Dedifferentiated amniotic fluid mesenchymal stem cell (primary cell): ENCODE data around the gene PAQR7.

Experiments
- DNase-seq: peaks from one replicate; pipeline ENCODE4 v3.0.0-alpha.2; 2016; ENCODE audit errors: extremely low spot score

The PAQR7 gene

DNA sequence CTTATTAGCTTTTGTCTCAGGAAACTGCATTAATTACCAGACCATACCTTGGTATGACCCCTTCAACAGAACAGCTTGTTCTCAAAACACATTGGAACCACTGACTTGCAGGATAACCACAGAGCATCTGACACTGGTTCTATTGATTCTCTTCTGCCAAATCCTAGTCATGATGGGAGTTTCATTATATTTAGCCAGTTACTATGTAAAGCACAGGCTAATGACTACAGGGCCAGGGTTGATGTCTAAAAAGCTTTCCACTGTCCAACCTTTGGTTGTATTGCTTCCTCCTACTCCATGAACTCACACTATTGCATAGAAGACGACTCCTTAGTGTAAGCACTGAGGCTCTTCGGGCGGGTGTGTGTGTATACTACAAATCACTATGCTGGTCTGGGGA, 27.0 kb upstream of the PAQR7 start:
- DNase-seq, result no peak

DNA sequence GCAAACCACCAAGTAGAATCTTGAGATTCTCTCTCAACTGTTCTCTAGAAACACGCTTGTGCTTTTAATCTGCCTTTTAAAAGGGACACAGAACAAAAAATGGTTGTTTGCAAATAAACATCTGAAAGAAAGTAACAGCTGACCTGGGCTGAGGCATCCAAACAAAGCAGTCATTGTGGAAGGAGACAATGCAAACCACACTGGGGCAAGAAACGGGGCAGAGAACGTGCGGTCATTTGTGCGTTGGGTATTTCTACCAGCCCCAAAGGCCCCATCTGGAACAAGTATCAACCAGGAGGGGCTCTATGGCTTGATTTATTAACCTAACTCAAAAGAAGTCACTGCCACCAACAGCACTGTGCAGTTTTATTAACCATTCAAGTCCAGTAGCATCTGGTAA, 24.7 kb upstream of the PAQR7 start:
- DNase-seq, result no peak

DNA sequence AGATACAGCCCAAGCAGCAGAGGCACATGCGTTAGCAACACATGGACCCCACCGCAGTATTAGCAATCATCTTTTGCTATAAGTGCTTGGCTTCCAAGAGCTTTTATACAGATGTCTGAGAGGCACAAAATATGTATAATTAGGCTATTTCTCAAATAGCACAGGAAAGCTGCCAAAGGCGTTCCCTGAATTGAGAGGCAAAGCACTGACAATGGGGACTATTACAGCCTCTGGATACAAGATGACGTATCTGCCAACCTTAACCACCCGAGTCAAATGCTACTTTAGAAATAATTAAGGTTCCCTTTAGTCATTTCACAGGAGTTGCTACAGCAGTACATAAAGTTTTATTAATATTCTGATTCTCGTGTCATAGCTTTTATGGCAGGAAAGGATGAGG, 24.3 kb upstream of the PAQR7 start:
- DNase-seq, result no peak

DNA sequence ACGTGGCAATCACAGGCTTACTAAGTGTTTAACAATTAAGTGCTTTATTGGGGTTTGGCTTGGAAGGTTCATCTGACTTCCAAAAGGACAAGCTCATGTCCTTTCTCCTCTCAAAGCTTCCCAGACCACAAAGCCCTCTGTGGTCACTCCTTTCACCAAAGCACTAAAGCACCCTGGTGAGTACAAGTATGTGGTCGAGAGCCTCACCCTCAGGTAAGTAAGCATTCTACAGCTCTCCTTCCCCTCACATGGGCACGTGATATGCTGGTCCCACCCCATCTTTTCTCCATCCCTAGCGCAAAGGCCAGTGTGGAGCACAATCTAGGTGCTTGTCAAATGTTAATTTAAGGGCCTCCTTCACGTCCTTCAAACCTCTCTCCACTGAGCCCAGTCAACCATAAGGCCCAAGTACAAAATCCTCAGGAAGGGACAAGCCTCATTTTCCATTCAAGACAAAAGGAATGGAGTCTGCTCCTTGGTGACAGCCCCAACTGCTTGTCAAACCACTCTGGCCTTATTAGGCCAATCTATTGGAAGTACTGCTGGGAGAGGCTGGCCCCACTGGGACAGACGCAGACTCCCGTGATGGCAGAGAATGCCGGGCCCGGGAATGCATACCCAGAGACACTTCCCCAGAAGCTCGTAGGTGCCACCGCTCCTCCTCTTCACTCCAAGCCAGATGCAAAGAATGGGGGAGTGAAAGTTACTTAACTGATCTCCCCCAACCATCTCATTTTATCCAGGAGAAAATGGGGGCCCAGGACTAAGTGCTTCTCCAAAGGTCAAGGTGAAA, 22.9 kb upstream of the PAQR7 start:
- DNase-seq, result no peak

DNA sequence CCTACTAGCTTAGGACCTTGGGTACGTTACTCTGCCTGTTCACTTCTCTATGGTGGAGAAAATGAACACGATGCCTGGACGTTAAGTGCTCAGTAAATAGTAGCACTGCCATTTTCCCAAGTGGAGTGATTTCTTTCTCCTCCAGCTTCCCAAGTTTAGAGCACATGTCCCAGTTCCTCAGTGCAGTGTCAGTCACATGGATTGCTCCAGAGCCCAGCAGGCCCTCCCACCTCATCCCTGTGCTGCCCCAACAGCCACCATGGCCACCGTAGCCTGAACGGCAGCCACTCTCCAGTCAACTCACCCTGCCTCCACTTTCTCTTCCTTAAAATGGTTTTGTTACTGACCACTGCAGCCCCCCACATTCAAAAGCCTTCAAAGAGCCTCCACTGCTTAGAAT, 22.2 kb upstream of the PAQR7 start:
- DNase-seq, result no peak

DNA sequence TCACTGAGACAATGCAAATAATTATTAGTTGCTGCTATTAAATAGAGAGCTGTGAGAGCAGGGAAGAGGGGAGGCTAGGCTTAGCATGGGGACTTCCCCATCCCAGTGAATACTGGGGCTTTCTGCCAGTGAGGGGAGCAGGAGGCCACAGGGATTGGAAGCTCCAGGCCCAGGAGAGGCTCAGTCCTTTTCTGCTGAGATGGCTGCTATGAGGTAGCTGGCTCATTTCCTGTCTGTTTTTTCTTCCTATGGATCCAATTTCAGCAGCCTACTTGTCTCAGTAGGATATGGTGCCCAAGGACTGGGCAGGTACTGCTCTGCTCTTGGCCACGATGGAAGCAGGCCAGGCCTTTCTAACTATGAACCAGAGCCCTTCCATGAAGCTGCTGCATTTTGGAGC, 20.8 kb upstream of the PAQR7 start:
- no peak for DNase-seq

DNA sequence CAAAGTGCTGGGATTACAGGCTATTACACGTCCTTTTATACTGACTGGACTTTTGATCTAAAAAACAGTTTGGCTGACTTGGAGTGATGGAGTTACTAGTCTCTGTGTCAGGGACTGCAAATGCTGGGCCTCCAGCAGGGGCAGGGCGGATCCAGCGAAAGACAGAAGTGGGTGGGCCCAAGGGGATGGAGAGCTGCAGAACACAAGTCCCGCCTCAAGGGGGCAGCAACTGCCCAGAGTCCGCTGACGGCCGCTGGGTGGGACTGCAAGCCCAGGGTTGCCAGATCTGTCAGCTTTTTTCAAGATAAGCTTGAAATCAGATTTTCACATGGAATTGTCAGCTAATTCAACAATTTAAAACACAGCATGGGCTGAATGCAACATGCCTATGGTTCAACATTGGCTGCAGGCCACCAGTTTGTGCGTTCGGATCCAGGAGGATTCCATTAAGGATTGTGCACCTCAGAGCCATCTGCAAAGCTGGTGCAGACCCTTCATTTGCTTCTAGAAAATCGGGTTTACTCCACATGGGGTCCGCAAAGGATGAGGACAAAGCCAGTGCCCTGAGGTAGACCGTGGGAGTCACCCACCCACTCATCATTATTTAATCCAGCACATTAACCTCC, 20.0 kb upstream of the PAQR7 start:
- DNase-seq, result peak; percentile 92

DNA sequence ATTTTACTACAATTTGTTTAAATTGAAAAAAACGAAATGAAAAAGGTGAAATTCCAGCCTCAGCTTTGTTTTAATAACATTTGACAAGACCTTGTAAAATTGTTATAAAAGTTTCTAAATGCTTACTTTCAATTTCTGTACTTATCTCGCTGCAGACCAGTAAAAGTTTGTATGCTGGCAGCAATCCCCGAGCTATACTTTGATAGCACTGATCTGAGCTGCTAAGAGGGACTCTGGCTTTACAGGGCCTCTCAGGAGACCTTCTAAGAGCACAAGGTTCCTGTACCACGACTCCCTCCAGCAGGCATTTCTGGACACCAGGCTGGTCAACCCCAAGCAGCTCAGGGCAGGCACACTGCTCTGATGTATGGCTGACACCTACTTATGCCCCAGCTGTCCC, 17.6 kb upstream of the PAQR7 start:
- no peak for DNase-seq

DNA sequence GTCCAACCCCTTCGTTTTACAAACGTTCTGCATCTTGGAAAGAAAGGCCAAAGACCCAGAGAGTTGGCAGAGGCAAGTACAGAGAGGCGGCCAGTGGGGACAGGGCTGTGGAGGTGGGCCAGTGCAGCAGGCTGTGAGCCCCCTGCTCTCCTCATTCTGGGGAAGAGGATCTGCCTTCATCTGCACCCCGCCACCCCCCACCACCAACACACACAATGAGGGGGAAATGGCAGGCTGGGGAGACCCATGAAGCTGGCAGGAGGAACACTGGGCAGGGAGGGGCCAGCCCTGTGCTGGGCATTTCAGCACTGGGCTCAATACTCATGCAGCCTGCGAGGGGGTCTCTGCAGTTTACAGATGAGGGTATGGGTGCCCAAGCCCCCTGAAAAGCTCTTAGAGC, 16.1 kb upstream of the PAQR7 start:
- DNase-seq, result no peak

DNA sequence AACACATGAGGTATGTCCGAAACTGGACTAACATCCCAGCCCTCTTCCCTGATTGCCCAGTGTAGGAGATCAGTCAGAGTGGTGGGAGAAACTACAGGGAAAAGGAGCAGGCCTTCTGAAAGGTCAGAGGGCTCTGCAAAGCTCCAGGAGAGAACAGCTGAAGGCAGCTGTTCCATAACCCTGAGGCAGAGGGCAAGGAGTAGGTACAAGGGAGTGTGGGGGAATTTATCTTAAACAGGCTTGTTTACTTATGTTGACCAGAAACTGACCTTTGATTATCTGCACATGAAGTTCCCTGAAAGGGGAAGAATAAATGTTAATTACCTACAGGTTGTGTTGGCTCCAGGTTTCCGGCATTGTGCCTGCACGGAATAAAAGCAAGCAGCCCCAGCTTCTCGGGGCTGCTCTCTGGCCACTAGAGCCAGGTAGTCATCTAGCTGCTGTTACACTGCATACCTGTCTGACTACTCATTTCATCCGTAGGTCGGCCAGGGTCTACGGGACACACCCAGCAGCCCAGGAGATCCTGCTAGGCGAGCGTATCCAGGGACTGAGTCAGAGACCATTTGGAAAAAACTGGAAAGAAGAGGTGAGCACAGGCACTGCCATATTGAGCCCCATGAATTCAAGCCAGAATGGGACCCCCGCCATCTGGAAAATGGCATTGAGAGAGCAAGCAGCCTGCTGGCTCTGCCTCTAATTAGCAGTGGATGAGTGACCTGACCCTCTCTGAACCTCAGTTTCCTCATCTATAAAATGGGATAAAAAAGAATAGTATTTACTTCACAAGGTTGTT, 14.9 kb upstream of the PAQR7 start:
- DNase-seq, result no peak

DNA sequence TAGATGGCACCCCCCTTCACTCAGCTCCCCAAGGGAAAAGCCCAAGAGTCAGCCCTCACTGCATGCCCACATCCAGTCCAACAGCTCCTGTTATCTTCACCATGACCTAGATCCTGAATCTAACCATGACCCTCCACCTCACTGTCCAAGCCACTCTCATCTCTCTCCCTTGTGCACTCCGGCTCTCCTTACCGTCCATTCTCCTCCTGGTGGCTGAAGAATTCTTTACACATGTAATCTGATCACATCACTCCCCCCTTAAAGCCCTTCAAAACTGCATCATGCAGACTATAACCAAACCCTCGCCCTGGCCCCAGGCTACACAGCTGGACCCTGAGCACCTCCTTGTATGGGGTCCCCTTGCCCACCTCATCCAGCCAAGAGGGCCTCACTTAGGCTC, 14.0 kb upstream of the PAQR7 start:
- DNase-seq, result peak; percentile 36

DNA sequence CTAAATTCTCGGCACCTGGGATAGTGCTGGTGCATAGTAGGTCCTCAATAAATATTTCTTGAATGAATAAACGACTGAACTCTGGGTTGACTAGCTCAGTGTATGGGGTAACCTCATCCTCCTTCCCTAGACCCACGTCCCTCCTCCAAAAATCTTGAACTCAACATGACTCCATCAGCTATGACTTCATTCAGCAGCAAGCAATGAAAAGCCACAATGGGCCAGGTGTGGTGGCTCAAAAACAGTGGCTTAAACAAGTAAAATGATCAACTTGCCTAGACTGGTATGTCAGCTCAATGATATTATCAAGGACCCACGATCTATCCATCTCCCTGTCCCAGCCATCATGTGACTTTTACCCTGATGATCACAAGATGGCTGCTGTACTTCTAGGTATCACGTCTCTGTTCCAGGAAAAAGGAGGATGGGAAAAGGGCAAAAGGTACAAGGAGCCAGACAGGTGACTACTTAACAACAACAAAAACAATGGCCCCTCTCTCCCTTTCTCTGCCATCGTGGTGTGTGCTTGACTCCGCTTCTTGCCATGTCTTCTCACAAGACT, 13.0 kb upstream of the PAQR7 start:
- no peak for DNase-seq

DNA sequence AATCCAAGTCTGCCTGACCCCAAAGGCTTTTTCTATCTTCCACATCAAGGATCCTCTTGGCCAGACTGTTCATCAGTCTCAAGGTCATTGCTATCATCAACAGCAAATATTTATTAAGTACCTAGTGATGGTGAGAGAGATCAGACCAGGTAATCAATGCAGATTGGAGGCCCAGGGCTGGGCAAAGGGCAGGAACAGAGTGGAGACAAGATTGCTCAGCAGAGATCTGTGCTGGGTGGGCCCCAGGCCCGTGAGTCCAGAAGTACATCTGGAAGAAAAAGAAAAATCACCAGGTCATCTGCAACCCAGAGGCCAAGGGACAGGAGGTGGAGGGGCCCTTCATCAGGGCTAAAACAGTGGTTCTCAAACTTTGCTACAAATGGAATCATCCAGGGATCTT, 10.1 kb upstream of the PAQR7 start:
- no peak for DNase-seq

DNA sequence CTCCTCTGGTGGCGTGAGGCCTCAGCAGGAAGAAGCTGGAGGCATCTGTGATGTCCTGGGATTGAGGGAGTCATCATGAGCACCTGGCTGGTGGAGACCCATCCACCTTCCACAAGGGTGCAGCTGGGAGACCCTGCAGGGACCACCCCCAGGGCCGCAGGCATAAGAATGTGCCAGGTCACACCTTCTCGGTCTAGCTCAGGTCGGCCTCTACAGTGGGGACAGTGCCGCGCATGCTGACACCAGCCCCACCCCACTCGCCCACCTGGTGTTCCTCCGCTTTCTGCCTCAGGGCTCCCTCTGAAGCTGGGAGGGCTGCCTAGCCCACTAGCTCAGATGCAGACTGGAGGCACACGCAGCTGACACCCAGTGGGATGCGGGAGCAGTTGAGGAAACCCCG, 5.8 kb upstream of the PAQR7 start:
- DNase-seq, result no peak

DNA sequence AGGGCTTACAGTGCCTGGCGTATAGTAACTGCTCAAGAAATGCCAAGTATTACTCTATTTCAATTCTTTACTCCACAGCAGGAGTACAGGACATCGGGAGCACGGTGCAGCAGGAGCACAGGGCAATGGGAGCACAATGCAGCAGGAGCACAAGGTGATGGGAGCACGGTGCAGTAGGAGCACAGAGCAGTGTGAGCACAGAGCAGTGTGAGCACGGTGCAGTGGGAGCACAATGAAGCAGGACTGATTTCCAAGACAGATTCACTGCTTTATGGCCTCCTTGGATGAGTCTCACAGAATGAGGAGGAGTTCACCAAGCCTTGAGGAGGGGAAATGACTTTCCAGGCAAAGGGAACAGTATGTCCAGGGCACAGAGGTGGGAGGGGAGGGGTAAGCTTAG, 5.0 kb upstream of the PAQR7 start:
- no peak for DNase-seq

DNA sequence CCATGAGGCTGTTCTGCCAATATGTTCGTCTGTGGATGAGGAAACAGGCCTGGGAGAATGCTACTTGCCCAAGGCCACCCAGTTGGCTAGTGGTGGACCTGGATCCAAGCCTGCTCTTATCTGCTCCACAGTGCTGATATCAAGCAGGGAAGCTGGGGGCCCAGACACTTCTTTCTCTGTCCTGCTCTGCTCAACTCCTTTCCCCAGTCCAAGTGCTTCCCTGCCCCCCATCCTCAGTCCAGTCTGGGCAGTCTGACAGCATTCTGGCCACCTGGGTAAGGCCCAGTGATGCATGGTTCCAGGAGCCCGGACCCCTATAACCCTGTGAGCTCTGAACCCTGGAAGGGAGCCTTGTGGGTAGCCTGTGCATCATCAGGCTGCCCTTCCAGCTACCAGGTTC, 4.2 kb upstream of the PAQR7 start:
- DNase-seq, result no peak

DNA sequence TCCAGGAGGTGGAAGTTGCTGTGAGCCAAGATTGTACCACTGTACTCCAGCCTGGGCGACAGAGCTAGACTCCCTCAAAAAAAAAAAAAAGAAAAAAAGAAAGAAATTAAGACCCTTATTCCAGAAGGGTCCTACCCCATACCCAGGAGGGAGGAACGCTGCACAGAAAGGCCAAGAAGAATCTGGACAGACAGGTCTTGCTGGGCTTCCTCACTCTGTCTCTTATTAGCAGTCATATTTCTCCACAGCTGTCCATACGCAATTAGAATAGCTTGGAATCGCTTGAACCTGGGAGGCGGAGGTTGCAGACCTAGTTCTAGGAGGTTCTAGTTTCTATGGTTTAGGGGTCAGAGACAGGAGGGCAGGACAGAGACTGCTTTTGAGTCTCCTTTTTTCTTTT, 3.2 kb upstream of the PAQR7 start:
- DNase-seq, result no peak

DNA sequence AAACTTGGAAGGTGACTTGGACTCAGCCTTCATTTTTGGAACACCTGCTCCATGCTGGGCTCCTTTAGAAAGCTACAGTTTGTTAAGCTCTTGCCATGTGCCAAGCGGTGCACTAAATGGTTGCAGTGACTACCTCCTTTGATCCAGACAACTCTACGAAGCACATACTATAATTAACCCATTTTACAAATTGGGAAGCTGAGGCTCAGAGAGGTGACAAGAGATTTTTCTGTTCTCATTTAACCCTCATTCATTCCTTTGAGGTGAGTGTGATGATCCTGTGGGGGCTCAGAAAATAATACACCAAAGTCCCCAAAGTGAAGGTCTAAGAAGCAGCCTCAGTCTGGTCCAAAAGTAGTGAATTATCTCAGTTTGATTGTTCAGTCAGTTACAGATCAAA, 1.6 kb upstream of the PAQR7 start:
- no peak for DNase-seq

DNA sequence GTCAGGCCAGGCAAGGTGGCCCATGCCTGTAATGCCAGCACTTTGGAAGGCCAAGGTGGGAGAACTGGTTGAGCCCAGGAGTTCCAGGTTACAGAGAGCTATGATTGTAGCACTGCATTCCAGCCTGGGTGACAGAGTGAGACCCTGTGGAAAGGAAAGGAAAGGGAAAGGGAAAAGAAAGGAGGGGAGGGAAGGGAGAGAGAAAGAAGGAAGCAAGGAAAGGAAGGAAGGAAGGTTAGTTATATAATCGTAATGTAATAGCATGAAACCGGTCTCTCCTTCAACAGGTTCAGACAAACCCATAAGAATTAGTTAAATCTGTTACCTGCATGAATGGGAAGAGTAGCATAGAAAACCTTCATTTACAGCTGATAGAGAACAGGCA, 1.2 kb upstream of the PAQR7 start:
- no peak for DNase-seq

DNA sequence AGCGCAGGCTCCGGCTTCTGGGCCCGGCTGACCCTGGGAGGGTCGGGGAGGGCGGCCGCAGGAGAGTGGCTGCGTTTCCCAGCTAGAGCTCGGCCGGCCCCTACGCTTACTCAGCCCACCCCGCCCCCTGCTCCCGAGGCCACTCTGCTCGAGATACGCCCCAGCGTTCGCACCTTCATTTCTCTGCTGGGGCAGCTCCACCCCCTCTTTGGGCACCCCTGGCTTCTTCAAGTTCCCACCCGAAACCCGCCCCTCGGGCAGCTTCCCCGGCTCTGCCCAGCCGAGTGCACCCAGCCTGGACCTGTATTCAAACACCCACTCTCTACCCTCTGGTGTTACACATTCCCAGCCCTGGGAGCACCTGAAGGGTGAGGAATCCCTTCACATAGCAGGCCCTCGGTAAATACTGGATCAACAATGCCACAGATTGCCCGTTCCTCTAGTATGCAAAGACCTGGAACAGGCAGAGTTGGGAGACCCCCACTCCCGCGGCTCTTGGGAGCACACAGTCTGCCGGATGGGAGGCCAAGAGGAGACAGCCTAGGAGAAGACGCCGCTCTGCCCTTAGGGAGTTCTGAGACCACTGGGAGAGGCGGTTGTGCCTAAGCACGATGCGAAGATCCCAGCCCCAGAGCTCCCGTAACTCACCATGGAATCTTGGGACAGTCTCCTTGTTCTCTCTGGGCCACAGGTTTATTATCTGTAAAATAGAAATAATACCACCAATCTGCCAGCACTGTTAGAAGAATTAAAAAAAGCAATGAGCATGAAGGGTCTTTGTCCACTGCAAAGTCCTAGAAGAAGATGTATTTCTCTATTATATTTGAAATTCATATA, 566 bp upstream of the PAQR7 start:
- no peak for DNase-seq

DNA sequence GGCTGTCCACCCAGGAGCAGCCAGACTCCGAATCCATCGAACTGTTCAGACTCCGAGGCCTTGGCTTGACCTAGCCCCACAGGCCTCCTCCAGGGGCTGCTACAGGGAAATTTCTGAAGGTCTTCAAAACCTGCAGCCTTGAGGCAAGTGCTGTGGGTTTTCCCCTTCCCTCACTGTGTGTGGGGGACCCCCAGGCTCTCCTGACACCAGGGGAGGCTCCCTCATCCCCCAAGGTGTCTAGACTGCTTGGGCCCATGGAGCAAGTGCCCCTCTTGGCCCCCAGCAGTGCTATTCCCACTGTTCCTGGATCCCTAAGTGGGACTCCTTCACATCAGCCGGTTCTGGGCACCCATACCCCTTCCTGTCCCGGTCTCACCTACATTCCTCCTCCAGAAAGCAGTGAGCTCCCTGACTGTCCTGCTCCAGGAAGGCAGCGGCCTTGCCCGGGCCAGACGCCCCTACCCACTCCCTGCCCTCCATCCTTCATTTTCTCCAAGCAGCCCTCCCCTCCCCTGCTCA, 814 bp downstream of the PAQR7 start:
- no peak for DNase-seq

DNA sequence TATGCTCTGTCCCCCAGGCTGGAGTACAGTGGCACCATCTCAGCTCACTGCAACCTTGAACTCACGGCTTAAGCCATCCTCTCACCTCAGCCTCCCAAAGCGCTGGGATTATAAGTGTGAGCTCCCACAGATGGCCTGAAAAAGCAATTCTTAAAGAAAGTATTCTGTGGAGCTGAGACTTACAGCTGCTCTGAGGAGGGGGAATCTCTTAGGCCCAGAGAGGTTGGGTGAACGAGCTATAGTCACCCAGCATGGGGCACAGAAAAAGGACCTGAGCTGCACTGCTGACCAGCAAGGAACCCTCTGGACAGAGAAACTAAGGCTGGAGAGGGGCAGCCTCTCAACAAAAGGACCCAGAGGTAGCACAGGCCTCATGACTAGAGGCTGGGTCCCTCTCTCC, 1.3 kb downstream of the PAQR7 start:
- DNase-seq, result no peak
